Measurements from ENCODE around the gene PRADC1.
A peak's percentile ranks its signal among the peaks of the same experiment; 100 is the strongest.
"Not testable (repeated sequence)": the region's sequence is repeated elsewhere in the genome, so short reads cannot be mapped to it uniquely, and the experiment has no call there.

The PRADC1 gene

GRCh38 chr2:73200281-73200680, 32.8 kb downstream of the PRADC1 start:
- not testable (repeated sequence) for DNase-seq

GRCh38 chr2:73197579-73197978, 35.5 kb downstream of the PRADC1 start:
- no peak for DNase-seq

- DNase-seq: peak in 1 of 3 donors; percentile 15
Measured at GRCh38 chr2:73187549-73187948, 45.5 kb downstream of the PRADC1 start.

- DNase-seq: no peak
Measured at GRCh38 chr2:73185965-73186364, 47.1 kb downstream of the PRADC1 start.

Measured in suppressor macrophage treated with lipopolysaccharide for 1 hour (primary cell).